Endothelial cell (in vitro differentiated cells): ENCODE data around the gene PGAM1. TPM values are rescaled to one million over a fixed set of nuclear protein-coding genes. Genes with fewer than 3 reads are reported as not detected.
"Not testable (repeated sequence)": the region's sequence is repeated elsewhere in the genome, so short reads cannot be mapped to it uniquely, and the experiment has no call there.

Source experiments
- DNase-seq: peaks from one replicate; pipeline ENCODE4 v3.0.0; 2021; ENCODE audit warnings: low spot score
- H3K27ac Mint-ChIP-seq: one replicate; pipeline ENCODE4 v1.8.0; 2021; ENCODE audit warnings: mixed read lengths, inconsistent platforms; ENCODE audit not compliant: unreplicated experiment
- H3K27me3 Mint-ChIP-seq: one replicate; pipeline ENCODE4 v1.8.0; 2021; ENCODE audit warnings: mild to moderate bottlenecking, moderate library complexity, mixed read lengths, inconsistent platforms; ENCODE audit not compliant: unreplicated experiment
- H3K36me3 Mint-ChIP-seq: one replicate; pipeline ENCODE4 v1.8.0; 2021; ENCODE audit warnings: mild to moderate bottlenecking, low read depth, mixed read lengths, inconsistent platforms; ENCODE audit not compliant: unreplicated experiment
- H3K4me1 Mint-ChIP-seq: one replicate; pipeline ENCODE4 v1.8.0; 2021; ENCODE audit warnings: mild to moderate bottlenecking, mixed read lengths, inconsistent platforms; ENCODE audit not compliant: unreplicated experiment
- H3K4me3 Mint-ChIP-seq: one replicate; pipeline ENCODE4 v1.8.0; 2021; ENCODE audit warnings: mild to moderate bottlenecking, mixed read lengths, inconsistent platforms; ENCODE audit not compliant: unreplicated experiment
- H3K9me3 Mint-ChIP-seq: one replicate; pipeline ENCODE4 v1.8.0; 2021; ENCODE audit warnings: mixed read lengths, inconsistent platforms; ENCODE audit not compliant: unreplicated experiment
- CTCF ChIP-seq: fragments of 200-600 bp; sonication (generic); IDR thresholded peaks from one replicate; pipeline ENCODE4 v1.5.0; 2021; ENCODE audit warnings: antibody characterized with exemption; ENCODE audit not compliant: unreplicated experiment
- total RNA-seq: library from RNA; stranded (reverse); fragmentation: NEBNext Ultra II Directional; extraction: Animal tissue kit (Norgen Biotek cat#: 25700); gene quantifications from one replicate; pipeline ENCODE4 v1.2.1, GENCODE V29; 2021; ENCODE audit not compliant: unreplicated experiment

Gene PGAM1
- total RNA-seq, 1 donor from 2014 or later, result 291 TPM

GRCh38 chr10:97400665-97401454 is 25.1 kb upstream of the PGAM1 start, which contains the start of gene RRP12:
RRP12 (minus strand) TSS chr10:97401340; CDS start chr10:97401231, 109 bp downstream.
- peak within 1 kb of the TSS; percentile 98 for H3K27ac Mint-ChIP-seq
- peaks cover 6% of the 10 kb centered on the region for H3K36me3 Mint-ChIP-seq
- H3K27me3 Mint-ChIP-seq, result peaks cover 10% of the 10 kb centered on the region
- DNase-seq, result peak; percentile 80
- H3K4me3 Mint-ChIP-seq, result peak within 1 kb of the TSS; percentile 91
- H3K4me1 Mint-ChIP-seq, result peaks cover 14% of the 10 kb centered on the region
- no peak for TF ChIP-seq CTCF
- H3K9me3 Mint-ChIP-seq, result no peaks in the 10 kb centered on the region

- H3K27me3 Mint-ChIP-seq, result peaks cover 11% of the 10 kb centered on the region
- H3K36me3 Mint-ChIP-seq, result no peaks in the 10 kb centered on the region
- H3K4me3 Mint-ChIP-seq, result peak overlapping the region; percentile 91
- peaks cover 18% of the 10 kb centered on the region for H3K4me1 Mint-ChIP-seq
- no peak for DNase-seq
- TF ChIP-seq CTCF, result no peak
- no peaks in the 10 kb centered on the region for H3K9me3 Mint-ChIP-seq
- peak overlapping the region; percentile 98 for H3K27ac Mint-ChIP-seq
Measured at GRCh38 chr10:97401455-97401919, 24.5 kb upstream of the PGAM1 start.

- H3K27ac Mint-ChIP-seq, result peak overlapping the region; percentile 9
- H3K9me3 Mint-ChIP-seq, result no peaks in the 10 kb centered on the region
- H3K27me3 Mint-ChIP-seq, result peaks cover 10% of the 10 kb centered on the region
- no peak for DNase-seq
- TF ChIP-seq CTCF, result no peak
- no peaks in the 10 kb centered on the region for H3K36me3 Mint-ChIP-seq
- H3K4me3 Mint-ChIP-seq, result no peak overlapping the region
- H3K4me1 Mint-ChIP-seq, result peaks cover 21% of the 10 kb centered on the region
Measured at GRCh38 chr10:97404044-97404443, 21.9 kb upstream of the PGAM1 start.

- Mint-ChIP-seq H3K27ac (peak overlapping the region; percentile 86), H3K4me1 (peaks cover 13% of the 10 kb centered on the region), H3K9me3 (no peaks in the 10 kb centered on the region), H3K27me3 (peaks cover 8% of the 10 kb centered on the region), H3K4me3 (no peak overlapping the region), H3K36me3 (no peaks in the 10 kb centered on the region)
- no peak for DNase-seq
- no peak for TF ChIP-seq CTCF
Measured at GRCh38 chr10:97406064-97406463, 19.9 kb upstream of the PGAM1 start.

- H3K9me3 Mint-ChIP-seq, H3K27me3 Mint-ChIP-seq, DNase-seq, H3K36me3 Mint-ChIP-seq, H3K4me1 Mint-ChIP-seq, H3K4me3 Mint-ChIP-seq, H3K27ac Mint-ChIP-seq: not testable (repeated sequence)
Measured at GRCh38 chr10:97406483-97406882, 19.5 kb upstream of the PGAM1 start.
